K562 (cell line): ENCODE data around the gene HOXB5. TPM values are rescaled to one million over a fixed set of nuclear protein-coding genes. Genes with fewer than 3 reads are reported as not detected.
A peak's percentile ranks its signal among the peaks of the same experiment; 100 is the strongest.

Experiments used
- ARID4B ChIP-seq: sonication (generic); formaldehyde crosslinking; IDR thresholded peaks from 2 replicates; pipeline ENCODE4 v1.8.0; 2022; ENCODE audit warnings: mild to moderate bottlenecking, missing genetic modification reagents
- CBFA2T2 ChIP-seq: fragments of 450-650 bp; conservative IDR thresholded peaks from 2 replicates; pipeline ENCODE4 v1.6.1; 2017; ENCODE audit warnings: mild to moderate bottlenecking
- CXXC5 ChIP-seq: fragments of 250-450 bp; sonication (Bioruptor Pico); IDR thresholded peaks from 2 replicates; pipeline ENCODE4 v1.8.0; 2022; ENCODE audit warnings: inconsistent platforms, mild to moderate bottlenecking, moderate library complexity
- GATA2 ChIP-seq: sonication (generic); formaldehyde crosslinking; IDR thresholded peaks from 2 replicates; pipeline ENCODE4 v1.4.0; 2020; ENCODE audit warnings: mild to moderate bottlenecking, missing genetic modification reagents
- LCOR ChIP-seq: sonication (generic); formaldehyde crosslinking; IDR thresholded peaks from 2 replicates; pipeline ENCODE4 v1.8.0; 2022; ENCODE audit warnings: mild to moderate bottlenecking, missing genetic modification reagents
- NELFE ChIP-seq: IDR thresholded peaks from 2 replicates; pipeline ENCODE4 v1.6.1; 2011; ENCODE audit warnings: mild to moderate bottlenecking; ENCODE audit not compliant: insufficient read depth, insufficient read length
- NR2C1 ChIP-seq, 2 experiments: fragments of 450-650 bp; IDR thresholded peaks; 2 replicates each; pipeline ENCODE4 v1.6.1; 2017; ENCODE audit warnings: mild to moderate bottlenecking in 2 of 2, antibody characterized with exemption in 1 of 2, inconsistent platforms in 1 of 2, missing compliant biosample characterization in 1 of 2, missing genetic modification characterization in 1 of 2
- PATZ1 ChIP-seq: fragments of 250-450 bp; sonication (Bioruptor Pico); IDR thresholded peaks from 2 replicates; pipeline ENCODE4 v1.5.0; 2020; ENCODE audit warnings: mild to moderate bottlenecking, borderline replicate concordance
- RFX1 ChIP-seq: fragments of 450-650 bp; IDR thresholded peaks from 2 replicates; pipeline ENCODE4 v1.6.1; 2016; ENCODE audit warnings: mild to moderate bottlenecking, moderate library complexity
- SAFB ChIP-seq: fragments of 200-400 bp; formaldehyde crosslinking; IDR thresholded peaks from 2 replicates; pipeline ENCODE4 v1.6.1; 2017; ENCODE audit warnings: low read depth, low read length, borderline replicate concordance
- THAP7 ChIP-seq: fragments of 250-450 bp; sonication (Bioruptor Pico); IDR thresholded peaks from 2 replicates; pipeline ENCODE4 v1.5.0; 2021
- ZNF277 ChIP-seq: fragments of 250-450 bp; sonication (Bioruptor Pico); IDR thresholded peaks from 2 replicates; pipeline ENCODE4 v1.8.0; 2022; ENCODE audit warnings: inconsistent platforms, mild to moderate bottlenecking, moderate library complexity, borderline replicate concordance
- ZNF282 ChIP-seq: sonication (generic); formaldehyde crosslinking; IDR thresholded peaks from 2 replicates; pipeline ENCODE4 v1.8.1; 2023; ENCODE audit warnings: missing genetic modification reagents
- ZNF395 ChIP-seq: fragments of 200-800 bp; sonication (Bioruptor generic); IDR thresholded peaks from 2 replicates; pipeline ENCODE4 v1.6.1; 2017; ENCODE audit warnings: missing genetic modification characterization, missing compliant biosample characterization
- ZNF408 ChIP-seq: fragments of 250-450 bp; sonication (Bioruptor Pico); IDR thresholded peaks from 2 replicates; pipeline ENCODE4 v1.4.0; 2020; ENCODE audit warnings: low read depth, mild to moderate bottlenecking, moderate library complexity
- ZNF551 ChIP-seq: fragments of 250-450 bp; sonication (Bioruptor Pico); IDR thresholded peaks from 2 replicates; pipeline ENCODE4 v1.5.0; 2021; ENCODE audit warnings: mild to moderate bottlenecking, moderate library complexity
- ZNF584 ChIP-seq: fragments of 200-800 bp; sonication (Bioruptor generic); IDR thresholded peaks from 2 replicates; pipeline ENCODE4 v1.6.1; 2016; ENCODE audit warnings: low read depth, mild to moderate bottlenecking, missing genetic modification characterization, missing compliant biosample characterization
- ZNF778 ChIP-seq: fragments of 450-650 bp; formaldehyde crosslinking; IDR thresholded peaks from 2 replicates; pipeline ENCODE4 v1.4.0; 2020; ENCODE audit warnings: mild to moderate bottlenecking, moderate library complexity
- polyA plus RNA-seq, 8 experiments: library from polyadenylated mRNA; depleted of rRNA in 4 of 8; stranded (reverse) in 5 of 8; unstranded in 3 of 8; fragments of >200 nt; fragmentation: Nextera tagmentation in 2 of 8; fragmentation: Illumina TruSeq in 1 of 8; extraction: Ambion mirVana in 2 of 8; extraction: Trizol in 1 of 8; gene quantifications; 2 replicates each; pipeline versions ENCODE4 v1.2.1 to v1.2.3, GENCODE V29; 2011 to 2014; ENCODE audit warnings: inconsistent platforms in 1 of 8, missing spikeins in 1 of 8
- total RNA-seq, 7 experiments: library from RNA; depleted of rRNA in 6 of 7; stranded (reverse); fragments of >200 nt in 6 of 7; fragmentation: Illumina TruSeq in 2 of 7; extraction: Trizol in 2 of 7; gene quantifications; 2 replicates each; pipeline versions ENCODE4 v1.2.1 to v1.2.3, GENCODE V29; 2011 to 2021; ENCODE audit warnings: low replicate concordance in 1 of 7

The HOXB5 gene
- total and polyA plus RNA-seq, 9 of the 15 experiments (the other 6 are each of a cell fraction or from before 2014, with no cell fraction given): 0.24 to 2.7 (median 0.65) TPM

- TF ChIP-seq THAP7 (CRISPR knock-in tag) (no peak), CBFA2T2 (no peak), SAFB (no peak), ARID4B (CRISPR knock-in tag) (0 out of 2 replicates have a peak, but pooled peaks have one; percentile 47), NELFE (no peak), LCOR (CRISPR knock-in tag) (no peak), ZNF778 (CRISPR knock-in tag) (no peak), ZNF551 (CRISPR knock-in tag) (no peak), PATZ1 (CRISPR knock-in tag) (0 out of 2 replicates have a peak, but pooled peaks have one; percentile 13), CXXC5 (CRISPR knock-in tag) (peak; percentile 54), GATA2 (no peak), ZNF277 (CRISPR knock-in tag) (no peak), NR2C1 (IDR thresholded peaks at IDR 0.05) (no peak), NR2C1 (tag; IDR thresholded peaks at IDR 0.05) (no peak), ZNF584 (CRISPR knock-in tag) (no peak; the same call in 1 of the 2 replicates), ZNF395 (peak; percentile 50; the same call in 1 of the 2 replicates), RFX1 (no peak), ZNF408 (CRISPR knock-in tag) (no peak), ZNF282 (CRISPR knock-in tag) (no peak)
Measured at GRCh38 chr17:48541577-48542113, 51.9 kb downstream of the HOXB5 start (continued).
